GM18526 (cell line): ENCODE measurements around the gene BBS1.

Experiments used
- POLR2A ChIP-seq: IDR thresholded peaks from 3 replicates; pipeline ENCODE4 v1.6.1; 2011; ENCODE audit not compliant: insufficient read length; ENCODE audit errors: extremely low read depth

Gene BBS1

DNA sequence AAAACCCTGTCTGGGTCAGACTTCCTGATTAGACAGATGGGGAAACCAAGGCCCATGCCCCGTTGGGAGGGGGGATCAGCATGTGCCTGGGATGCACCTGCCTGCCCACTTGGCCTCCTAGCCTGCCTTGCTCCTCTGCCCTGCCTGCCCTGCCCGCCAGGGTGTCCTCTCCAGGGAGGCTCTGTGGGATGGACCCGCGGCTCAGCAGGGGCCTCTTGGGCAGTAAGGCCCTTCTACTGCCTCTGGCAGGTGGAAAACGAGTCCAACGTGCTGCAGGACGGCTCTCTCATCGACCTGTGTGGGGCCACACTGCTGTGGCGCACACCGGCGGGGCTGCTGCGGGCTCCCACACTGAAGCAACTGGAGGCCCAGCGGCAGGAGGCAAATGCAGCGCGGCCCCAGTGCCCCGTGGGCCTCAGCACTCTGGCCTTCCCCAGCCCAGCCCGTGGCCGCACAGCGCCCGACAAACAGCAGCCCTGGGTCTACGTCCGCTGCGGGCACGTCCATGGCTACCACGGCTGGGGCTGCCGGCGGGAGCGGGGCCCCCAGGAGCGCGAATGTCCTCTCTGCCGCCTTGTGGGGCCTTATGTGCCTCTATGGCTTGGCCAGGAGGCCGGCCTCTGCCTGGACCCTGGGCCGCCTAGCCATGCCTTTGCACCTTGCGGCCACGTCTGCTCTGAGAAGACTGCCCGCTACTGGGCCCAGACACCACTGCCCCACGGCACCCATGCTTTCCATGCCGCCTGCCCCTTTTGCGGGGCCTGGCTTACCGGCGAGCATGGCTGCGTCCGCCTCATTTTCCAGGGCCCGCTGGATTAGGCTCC, 34.9 kb upstream of the BBS1 start:
- TF ChIP-seq POLR2A = no peak

- no peak for TF ChIP-seq POLR2A
Measured at GRCh38 chr11:66476173-66476840, 34.1 kb upstream of the BBS1 start.

GRCh38 chr11:66476841-66477251, 33.6 kb upstream of the BBS1 start:
- TF ChIP-seq POLR2A = no peak

DNA sequence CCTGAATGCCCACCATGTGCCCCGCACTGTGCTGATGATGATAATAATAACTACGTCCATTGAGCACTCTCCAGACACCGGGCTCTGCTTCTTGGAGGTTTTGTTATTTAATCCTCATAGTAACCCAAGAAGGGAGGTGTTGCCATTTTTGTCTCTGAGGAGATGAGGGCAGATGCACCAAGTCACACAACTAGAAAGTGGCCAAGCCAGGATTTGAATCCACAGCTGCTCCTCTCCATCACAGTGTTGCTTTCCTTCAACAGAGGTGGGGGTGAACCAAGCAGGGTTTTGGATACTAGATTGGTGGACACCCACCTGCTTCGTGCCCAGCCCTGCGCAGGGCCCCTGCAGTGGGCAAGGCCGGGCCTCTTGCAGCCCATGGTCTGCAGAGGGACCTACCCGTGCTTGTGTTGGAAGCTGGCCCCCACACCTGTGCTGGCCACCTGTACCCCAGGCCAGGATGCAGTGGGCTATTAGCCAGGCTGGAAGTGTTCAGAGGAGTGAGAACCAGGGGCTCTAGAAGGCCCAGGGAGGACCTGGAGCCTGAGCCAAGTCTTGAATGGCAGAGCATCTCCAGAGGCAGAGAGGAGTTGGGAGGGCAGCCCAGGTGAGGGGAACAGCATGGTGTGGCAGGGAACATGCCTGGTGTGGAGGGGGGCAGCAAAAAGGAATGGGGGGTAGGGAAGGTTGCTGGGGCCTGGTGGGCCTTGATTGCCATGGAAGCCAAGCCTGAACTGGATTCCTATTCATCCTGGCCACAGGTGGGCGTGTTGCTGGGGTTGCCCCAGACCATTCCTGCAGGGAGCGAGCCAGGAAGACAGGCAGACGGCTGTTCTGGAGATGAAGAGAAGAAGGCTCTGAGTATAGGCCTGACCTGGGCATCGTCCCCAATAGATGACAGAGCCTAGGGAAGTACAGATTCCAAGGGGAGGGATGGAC, 32.9 kb upstream of the BBS1 start:
- no peak for TF ChIP-seq POLR2A

- TF ChIP-seq POLR2A = no peak
Measured at GRCh38 chr11:66478729-66479393, 31.6 kb upstream of the BBS1 start.

DNA sequence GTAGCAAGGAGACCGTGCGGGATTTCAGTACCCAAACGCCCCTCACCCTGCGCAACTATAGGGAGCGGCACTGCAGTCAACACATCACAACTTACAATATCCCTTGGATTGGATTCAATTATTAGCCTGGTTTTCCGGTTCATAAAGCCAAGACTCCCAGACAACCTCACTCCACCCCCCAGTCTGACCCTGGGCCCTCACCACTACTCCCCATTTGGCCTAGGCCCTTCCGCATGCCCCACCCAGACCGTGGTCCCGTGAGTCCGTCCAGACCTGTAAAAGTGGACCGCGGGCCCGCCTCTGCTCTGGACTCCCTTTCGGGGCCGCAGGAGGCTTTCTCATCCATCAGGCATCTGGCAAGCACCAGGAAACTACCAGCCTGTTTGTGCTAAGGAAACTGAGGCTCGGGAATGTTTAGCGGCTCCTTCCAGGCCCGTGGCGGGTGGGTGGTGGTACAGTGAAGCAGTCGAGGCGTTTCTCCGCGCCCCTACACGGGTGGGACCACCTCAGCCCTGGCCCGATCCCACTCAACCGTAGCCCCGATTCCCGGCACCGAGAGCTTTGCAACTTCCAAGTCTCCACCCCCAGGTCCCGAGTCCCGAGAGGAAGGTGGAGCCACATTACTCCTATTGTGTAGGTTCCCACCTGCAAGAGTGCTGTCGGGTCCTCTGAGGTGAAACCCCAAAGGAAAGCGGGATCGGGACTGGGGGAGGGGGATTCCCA, 30.9 kb upstream of the BBS1 start:
- TF ChIP-seq POLR2A = no peak

DNA sequence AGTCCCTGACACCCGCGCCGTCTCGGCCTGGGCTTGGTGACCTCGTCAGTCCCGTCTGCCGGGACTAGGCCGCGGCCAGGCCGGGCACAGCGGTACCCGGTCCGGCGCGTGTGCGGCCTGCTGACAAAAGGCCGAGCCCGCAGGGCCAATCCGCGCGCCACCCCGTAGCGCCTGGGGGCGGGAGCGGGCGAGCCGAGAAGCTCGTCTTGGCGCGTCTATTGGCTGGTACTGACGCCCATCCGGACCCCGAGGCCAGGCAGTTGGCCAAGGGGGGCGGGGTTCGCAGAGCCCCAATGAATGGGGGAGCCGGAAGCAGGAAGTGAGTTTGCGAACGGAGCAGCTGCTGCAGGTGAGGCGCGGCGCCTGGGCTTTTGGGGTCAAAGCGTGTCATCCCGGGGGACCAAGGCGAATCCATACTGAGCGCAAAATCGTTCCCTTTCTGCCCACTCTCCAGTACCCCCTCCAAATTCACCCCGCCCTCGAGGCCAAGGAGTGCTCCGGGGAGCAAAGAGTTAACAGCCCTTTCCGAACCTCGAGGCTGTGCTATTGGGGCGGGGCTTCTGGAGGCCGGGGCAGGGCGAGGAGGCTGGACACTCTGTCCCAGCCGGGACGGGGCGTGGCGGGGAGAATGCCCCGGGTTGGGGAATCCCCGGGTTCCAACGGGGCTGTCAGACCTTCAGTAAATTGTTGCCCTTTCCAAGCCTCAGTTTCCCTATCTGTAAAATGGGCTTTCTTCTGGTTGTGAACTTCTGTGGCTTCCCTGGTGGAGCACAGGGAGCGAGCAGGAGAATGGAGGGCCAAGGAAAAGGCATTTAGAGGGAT, 30.1 kb upstream of the BBS1 start, which contains the start of gene DPP3:
Gene DPP3, plus strand, starts transcription at position 318 of the 822 bp plus-strand sequence. CDS start 1,767 bp downstream, outside the sequence.
- peak; percentile 89 for TF ChIP-seq POLR2A

- TF ChIP-seq POLR2A = no peak
Measured at GRCh38 chr11:66484806-66485380, 25.5 kb upstream of the BBS1 start.

GRCh38 chr11:66488957-66489356, 21.5 kb upstream of the BBS1 start:
- no peak for TF ChIP-seq POLR2A

DNA sequence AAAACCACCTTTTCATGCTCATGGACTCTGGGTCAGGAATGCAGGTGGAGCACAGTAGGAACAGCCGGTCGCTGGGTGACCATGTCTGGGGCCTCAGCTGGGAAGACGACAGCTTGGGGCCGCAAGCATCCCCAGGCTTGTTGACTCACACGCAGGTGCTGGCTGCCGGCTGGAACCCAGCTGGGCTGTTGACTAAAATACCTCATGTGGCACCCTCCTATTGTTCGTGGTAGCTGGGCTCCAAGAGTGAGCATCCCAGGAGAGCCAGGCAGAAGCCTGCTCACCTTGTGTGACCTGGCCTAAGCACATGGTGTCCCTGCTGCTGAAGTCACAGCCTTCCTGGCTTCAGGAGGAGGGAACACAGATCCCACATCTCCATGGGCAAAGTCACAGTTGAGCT, 20.8 kb upstream of the BBS1 start:
- TF ChIP-seq POLR2A = no peak

DNA sequence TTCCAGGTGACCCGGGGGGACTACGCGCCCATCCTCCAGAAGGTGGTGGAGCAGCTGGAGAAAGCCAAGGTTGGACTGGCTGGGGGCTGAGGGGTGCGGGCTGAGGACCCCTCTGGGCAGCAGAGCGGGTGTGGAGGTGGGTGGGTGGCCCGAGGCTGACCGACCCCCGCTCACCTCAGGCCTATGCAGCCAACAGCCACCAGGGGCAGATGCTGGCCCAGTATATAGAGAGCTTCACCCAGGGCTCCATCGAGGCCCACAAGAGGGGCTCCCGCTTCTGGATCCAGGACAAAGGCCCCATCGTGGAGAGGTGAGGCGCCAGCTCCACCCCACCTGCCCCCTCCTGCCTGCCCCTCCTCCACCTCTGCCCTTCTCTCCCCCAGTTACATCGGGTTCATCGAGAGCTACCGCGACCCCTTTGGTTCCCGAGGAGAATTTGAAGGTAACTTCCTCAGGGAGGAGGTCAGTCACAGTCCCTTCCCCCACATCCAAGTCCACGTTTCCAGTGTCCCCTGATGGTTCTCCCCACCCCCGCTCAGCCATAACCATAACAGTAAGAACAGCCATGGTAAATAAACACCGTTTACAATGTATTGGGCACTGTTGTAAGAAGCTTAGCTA, 19.0 kb upstream of the BBS1 start:
- TF ChIP-seq POLR2A = no peak

GRCh38 chr11:66492161-66492865, 18.1 kb upstream of the BBS1 start:
- no peak for TF ChIP-seq POLR2A
